ENCODE results near the gene SIAH3. TPM values are rescaled to one million over a fixed set of nuclear protein-coding genes. Genes with fewer than 3 reads are reported as not detected.

Gene SIAH3
- total and polyA plus RNA-seq, 4 donors, result under 0.01 TPM; not detected in 3

- TF ChIP-seq ZBTB33 (IDR thresholded peaks at IDR 0.05), result no peak
These were observed 77.6 kb downstream of the SIAH3 start (continued) for GRCh38 chr13:45773944-45774343.

GRCh38 chr13:45773236-45773635 lies 78.3 kb downstream of the SIAH3 start:
- 79% methylated on average over 2 of the region's 2 CpGs for WGBS
- no peak for DNase-seq (ENCODE audit: low spot score)
- no peaks in the 10 kb centered on the region for H3K36me3 ChIP-seq (ENCODE audit: control insufficient read depth in 4 of 4, insufficient read depth in 3 of 4, low read depth in 1 of 4, low read length in 3 of 4)
- no peak overlapping the region for H3K9ac ChIP-seq (ENCODE audit: low read depth in 1 of 2, low read length in 2 of 2)
- no peak overlapping the region for H3K27ac ChIP-seq (ENCODE audit: low read depth in 1 of 2, low read length in 2 of 2)
- TF ChIP-seq HNF4G (IDR thresholded peaks at IDR 0.05), result no peak
- TF ChIP-seq ATF3 (IDR thresholded peaks at IDR 0.05), result no peak
- no peak for TF ChIP-seq NR2F2 (IDR thresholded peaks at IDR 0.05)
- TF ChIP-seq, protein P1, sequence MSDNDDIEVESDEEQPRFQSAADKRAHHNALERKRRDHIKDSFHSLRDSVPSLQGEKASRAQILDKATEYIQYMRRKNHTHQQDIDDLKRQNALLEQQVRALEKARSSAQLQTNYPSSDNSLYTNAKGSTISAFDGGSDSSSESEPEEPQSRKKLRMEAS (IDR thresholded peaks at IDR 0.05), result no peak
- TF ChIP-seq REST (IDR thresholded peaks at IDR 0.05), result no peak
- TF ChIP-seq ZBTB33 (IDR thresholded peaks at IDR 0.05), result no peak
- TF ChIP-seq SP1 (IDR thresholded peaks at IDR 0.05), result no peak
- no peak for TF ChIP-seq EGR1 (IDR thresholded peaks at IDR 0.05; ENCODE audit: low read depth in 2 of 2)
- TF ChIP-seq RAD21 (IDR thresholded peaks at IDR 0.05), result no peak
- no peak for TF ChIP-seq GABPA (IDR thresholded peaks at IDR 0.05 in 1 of 2, conservative IDR thresholded peaks at IDR 0.05 in 1 of 2)
- no peaks in the 10 kb centered on the region for H3K9me3 ChIP-seq (ENCODE audit: control insufficient read depth in 4 of 4, low read length in 3 of 4)
- no peaks in the 10 kb centered on the region for H3K4me1 ChIP-seq (ENCODE audit: control insufficient read depth in 4 of 4, insufficient read depth in 4 of 4, low read length in 3 of 4)
- no peak overlapping the region for H3K4me3 ChIP-seq (ENCODE audit: low read depth in 1 of 3, low read length in 3 of 3)
- no peaks in the 10 kb centered on the region for H3K27me3 ChIP-seq (ENCODE audit: control insufficient read depth in 4 of 4, insufficient read depth in 4 of 4, low read length in 3 of 4)

- Histone ChIP-seq H3K9ac (ENCODE audit: low read depth in 1 of 2, low read length in 2 of 2) (no peak overlapping the region), H3K4me1 (ENCODE audit: control insufficient read depth in 4 of 4, insufficient read depth in 4 of 4, low read length in 3 of 4) (no peaks in the 10 kb centered on the region), H3K27me3 (ENCODE audit: control insufficient read depth in 4 of 4, insufficient read depth in 4 of 4, low read length in 3 of 4) (no peaks in the 10 kb centered on the region), H3K27ac (ENCODE audit: low read depth in 1 of 2, low read length in 2 of 2) (no peak overlapping the region), H3K9me3 (ENCODE audit: control insufficient read depth in 4 of 4, low read length in 3 of 4) (no peaks in the 10 kb centered on the region), H3K4me3 (ENCODE audit: low read depth in 1 of 3, low read length in 3 of 3) (no peak overlapping the region), H3K36me3 (ENCODE audit: control insufficient read depth in 4 of 4, insufficient read depth in 3 of 4, low read depth in 1 of 4, low read length in 3 of 4) (no peaks in the 10 kb centered on the region)
- no peak for TF ChIP-seq YY1 (IDR thresholded peaks at IDR 0.05)
- no peak for TF ChIP-seq ATF3 (IDR thresholded peaks at IDR 0.05)
- TF ChIP-seq, protein P2, sequence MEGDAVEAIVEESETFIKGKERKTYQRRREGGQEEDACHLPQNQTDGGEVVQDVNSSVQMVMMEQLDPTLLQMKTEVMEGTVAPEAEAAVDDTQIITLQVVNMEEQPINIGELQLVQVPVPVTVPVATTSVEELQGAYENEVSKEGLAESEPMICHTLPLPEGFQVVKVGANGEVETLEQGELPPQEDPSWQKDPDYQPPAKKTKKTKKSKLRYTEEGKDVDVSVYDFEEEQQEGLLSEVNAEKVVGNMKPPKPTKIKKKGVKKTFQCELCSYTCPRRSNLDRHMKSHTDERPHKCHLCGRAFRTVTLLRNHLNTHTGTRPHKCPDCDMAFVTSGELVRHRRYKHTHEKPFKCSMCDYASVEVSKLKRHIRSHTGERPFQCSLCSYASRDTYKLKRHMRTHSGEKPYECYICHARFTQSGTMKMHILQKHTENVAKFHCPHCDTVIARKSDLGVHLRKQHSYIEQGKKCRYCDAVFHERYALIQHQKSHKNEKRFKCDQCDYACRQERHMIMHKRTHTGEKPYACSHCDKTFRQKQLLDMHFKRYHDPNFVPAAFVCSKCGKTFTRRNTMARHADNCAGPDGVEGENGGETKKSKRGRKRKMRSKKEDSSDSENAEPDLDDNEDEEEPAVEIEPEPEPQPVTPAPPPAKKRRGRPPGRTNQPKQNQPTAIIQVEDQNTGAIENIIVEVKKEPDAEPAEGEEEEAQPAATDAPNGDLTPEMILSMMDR (IDR thresholded peaks at IDR 0.05; ENCODE audit: low read depth, low read length, missing input control), result no peak
- no peak for TF ChIP-seq NR2F2 (IDR thresholded peaks at IDR 0.05)
- TF ChIP-seq JUND (IDR thresholded peaks at IDR 0.05), result no peak
- no peak for TF ChIP-seq RXRA (IDR thresholded peaks at IDR 0.05)
- no peak for TF ChIP-seq HNF4G (IDR thresholded peaks at IDR 0.05)
- TF ChIP-seq TAF1 (conservative IDR thresholded peaks at IDR 0.05), result no peak
- TF ChIP-seq FOXA1 (IDR thresholded peaks at IDR 0.05), result no peak
- DNase-seq (ENCODE audit: low spot score), result no peak
- 85% methylated on average over 2 of the region's 2 CpGs for WGBS
These were observed 80.7 kb downstream of the SIAH3 start for GRCh38 chr13:45770886-45771285.

Measured in liver (tissue), 9 donors.